Activated T-helper 2 cell treated with anti-CD3 and anti-CD28 coated beads, Interferon-gamma antibody, Interleukin-2, Interleukin-4, amounts not matched to agents 10 μg/mL and 5 μg/mL and 100 μg/mL, durations not matched to agents 14 hours and 24 hours and 36 hours (primary cell): Measurements from ENCODE around the gene RNF19B. TPM values are rescaled to one million over a fixed set of nuclear protein-coding genes. Genes with fewer than 3 reads are reported as not detected.

Experiments used
- DNase-seq: peaks from one replicate; pipeline ENCODE4 v3.0.0; 2021; ENCODE audit warnings: low spot score
- H3K27ac Mint-ChIP-seq: one replicate; pipeline ENCODE4 v1.8.0; 2021; ENCODE audit warnings: mixed read lengths
- H3K27me3 Mint-ChIP-seq: one replicate; pipeline ENCODE4 v1.8.0; 2021; ENCODE audit warnings: low read depth, mixed read lengths
- H3K36me3 Mint-ChIP-seq: one replicate; pipeline ENCODE4 v1.8.0; 2021; ENCODE audit warnings: low read depth, mixed read lengths
- H3K4me1 Mint-ChIP-seq: one replicate; pipeline ENCODE4 v1.8.0; 2021; ENCODE audit warnings: low read depth, mixed read lengths
- H3K4me3 Mint-ChIP-seq: one replicate; pipeline ENCODE4 v1.8.0; 2021; ENCODE audit warnings: low read depth, mild to moderate bottlenecking, moderate library complexity, mixed read lengths
- H3K9me3 Mint-ChIP-seq: one replicate; pipeline ENCODE4 v1.8.0; 2021; ENCODE audit warnings: mixed read lengths
- intact Hi-C: fragments of 100-400 bp; cut with micrococcal nuclease; formaldehyde crosslinking; loops from one replicate; pipeline ENCODE4 v1.15.1; 2023
- total RNA-seq: library from RNA; stranded (reverse); gene quantifications from 2 replicates; pipeline ENCODE4 v1.2.3, GENCODE V29; 2022

Gene RNF19B
- total RNA-seq, 1 donor from 2014 or later = 50.4 TPM

DNA sequence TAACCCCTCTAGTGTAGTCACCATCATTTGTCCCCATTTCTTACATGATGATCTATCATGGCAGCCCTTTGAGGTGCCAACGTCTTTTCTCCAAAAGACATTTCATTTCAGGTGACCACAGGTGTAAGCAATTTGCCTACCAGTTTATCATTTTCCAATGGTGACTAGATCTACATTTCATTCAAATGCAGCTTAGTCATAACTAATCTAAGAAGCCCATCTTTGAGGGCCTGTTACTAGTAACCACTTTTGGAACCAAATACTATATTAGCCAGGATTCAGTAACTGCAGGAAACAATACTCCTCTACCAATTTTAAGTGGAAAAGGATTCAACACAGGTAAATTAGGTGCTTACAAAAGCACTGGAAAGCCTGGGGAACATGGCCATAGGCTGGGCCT lies 32.8 kb downstream of the RNF19B start:
- Mint-ChIP-seq H3K9me3 (no peaks in the 10 kb centered on the region), H3K27ac (no peak overlapping the region), H3K4me1 (peaks cover 11% of the 10 kb centered on the region), H3K27me3 (peaks cover 7% of the 10 kb centered on the region), H3K4me3 (no peak overlapping the region), H3K36me3 (peaks cover 34% of the 10 kb centered on the region)
- intact Hi-C loops = loop anchor here (2.0 to 5.0 kb wide), 2 partner anchors 75 to 166 kb away; no protein-coding TSS in a partner anchor
- no peak for DNase-seq

DNA sequence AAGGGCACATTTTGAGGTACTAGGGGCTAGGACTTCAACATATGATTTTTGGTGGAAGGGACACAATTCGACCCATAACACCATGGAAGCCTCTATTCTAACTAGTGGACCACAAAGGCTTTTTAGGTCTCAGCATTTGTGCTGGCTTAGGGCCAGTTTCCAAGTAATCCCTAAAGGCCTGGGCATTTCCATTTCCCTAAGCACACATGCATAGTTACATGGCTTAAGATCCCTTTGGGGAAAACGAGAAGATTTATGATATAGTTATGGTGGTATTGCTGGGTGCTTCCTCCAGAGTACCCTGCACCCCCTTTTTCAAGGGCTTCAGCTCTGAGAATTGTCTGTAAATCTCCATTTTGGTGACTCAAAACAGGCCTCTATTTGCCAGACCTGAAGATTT lies 35.2 kb downstream of the RNF19B start:
- no peak for DNase-seq
- Mint-ChIP-seq H3K4me1 (peaks cover 16% of the 10 kb centered on the region), H3K27me3 (peaks cover 28% of the 10 kb centered on the region), H3K27ac (no peak overlapping the region), H3K9me3 (no peaks in the 10 kb centered on the region), H3K4me3 (no peak overlapping the region), H3K36me3 (peaks cover 13% of the 10 kb centered on the region)
- intact Hi-C loops = no loop called here

DNA sequence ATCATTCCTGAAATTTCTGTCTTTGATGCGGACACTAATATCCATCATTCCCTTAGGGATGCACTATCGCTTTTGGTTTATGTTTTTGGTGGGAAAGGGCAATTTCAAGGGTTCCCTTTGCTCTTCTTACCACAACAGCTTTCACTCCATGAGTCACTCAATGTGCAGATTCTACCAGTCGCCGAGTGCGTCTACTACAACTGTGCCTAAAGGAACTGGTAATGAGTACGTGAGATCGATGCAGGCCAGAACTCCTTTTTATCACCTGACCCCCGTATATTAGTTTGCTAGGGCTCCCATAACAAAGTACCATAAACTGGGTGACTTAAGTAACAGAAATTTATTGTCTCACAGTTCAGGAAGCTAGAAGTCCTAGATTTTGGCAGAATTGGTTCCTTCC lies 35.9 kb downstream of the RNF19B start:
- no peak overlapping the region for H3K4me3 Mint-ChIP-seq
- intact Hi-C loops = no loop called here
- peaks cover 9% of the 10 kb centered on the region for H3K36me3 Mint-ChIP-seq
- H3K27ac Mint-ChIP-seq = no peak overlapping the region
- peaks cover 34% of the 10 kb centered on the region for H3K27me3 Mint-ChIP-seq
- H3K4me1 Mint-ChIP-seq = peaks cover 12% of the 10 kb centered on the region
- no peak for DNase-seq
- no peaks in the 10 kb centered on the region for H3K9me3 Mint-ChIP-seq

DNA sequence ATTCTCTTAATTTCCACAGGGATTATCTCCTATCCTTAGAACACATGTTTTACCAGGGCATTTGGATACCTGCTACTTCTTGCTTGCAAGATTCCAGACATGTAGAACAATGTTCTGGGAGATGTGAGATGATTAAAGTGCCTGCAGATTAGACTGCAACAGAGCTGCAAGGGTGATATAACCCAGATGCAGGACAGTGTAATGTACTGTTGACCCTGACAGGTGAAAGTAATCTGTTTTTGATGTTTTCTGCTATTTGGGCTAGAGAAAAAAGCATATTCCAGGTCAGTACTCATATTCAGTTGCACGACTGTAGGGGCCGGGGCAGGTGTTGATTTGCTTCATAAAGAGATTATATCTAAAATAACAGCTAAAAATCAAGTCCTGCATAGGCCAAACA lies 36.3 kb downstream of the RNF19B start:
- Mint-ChIP-seq H3K36me3 (peaks cover 6% of the 10 kb centered on the region), H3K27ac (no peak overlapping the region), H3K27me3 (peaks cover 38% of the 10 kb centered on the region), H3K4me3 (no peak overlapping the region), H3K9me3 (no peaks in the 10 kb centered on the region), H3K4me1 (peaks cover 10% of the 10 kb centered on the region)
- intact Hi-C loops = no loop called here
- no peak for DNase-seq

DNA sequence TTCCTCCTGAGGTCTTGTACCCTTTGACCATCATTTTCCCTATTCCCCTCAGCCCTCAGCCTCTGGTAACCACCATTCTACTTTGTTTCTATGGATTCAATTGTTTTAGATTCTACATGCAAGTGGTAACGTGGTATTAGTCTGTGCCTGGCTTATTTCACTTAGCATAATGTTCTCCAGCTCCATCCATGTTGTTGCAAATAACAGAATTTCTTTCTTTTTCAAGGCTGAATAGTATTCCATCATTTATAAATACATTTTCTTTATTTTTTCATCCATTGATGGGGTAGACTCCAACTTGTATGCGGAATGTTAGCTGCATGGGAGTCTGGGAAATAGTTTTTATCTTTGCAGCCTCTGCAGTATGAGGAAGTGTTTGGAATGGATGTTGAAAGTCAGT lies 37.2 kb downstream of the RNF19B start:
- no peak for DNase-seq
- intact Hi-C loops = no loop called here
- H3K9me3 Mint-ChIP-seq = no peaks in the 10 kb centered on the region
- H3K36me3 Mint-ChIP-seq = peaks cover under 1% of the 10 kb centered on the region
- H3K27ac Mint-ChIP-seq = no peak overlapping the region
- peaks cover 10% of the 10 kb centered on the region for H3K4me1 Mint-ChIP-seq
- H3K27me3 Mint-ChIP-seq = peaks cover 45% of the 10 kb centered on the region
- H3K4me3 Mint-ChIP-seq = no peak overlapping the region

DNA sequence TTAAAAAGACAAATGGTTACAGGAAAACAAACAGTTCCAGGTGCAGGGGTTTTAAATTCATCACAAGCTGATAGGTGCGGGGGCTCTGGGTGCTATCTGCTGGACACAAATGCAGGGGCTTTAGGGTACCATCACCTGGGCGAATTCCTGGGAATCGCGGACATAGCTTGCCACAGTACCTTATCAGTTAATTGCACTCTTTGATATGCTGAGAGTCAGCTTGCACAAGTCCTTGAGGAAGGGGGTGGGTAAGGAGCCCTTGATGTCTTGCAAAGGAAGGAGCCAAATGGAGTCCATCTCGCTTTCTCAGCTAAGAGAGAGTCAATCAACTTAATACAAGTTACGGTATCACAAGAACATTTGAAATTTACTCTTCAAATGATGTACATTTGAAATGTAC lies 38.0 kb downstream of the RNF19B start:
- Mint-ChIP-seq H3K4me3 (no peak overlapping the region), H3K36me3 (no peaks in the 10 kb centered on the region), H3K27ac (no peak overlapping the region), H3K9me3 (no peaks in the 10 kb centered on the region), H3K4me1 (peaks cover 10% of the 10 kb centered on the region), H3K27me3 (peaks cover 45% of the 10 kb centered on the region)
- no peak for DNase-seq
- intact Hi-C loops = no loop called here

DNA sequence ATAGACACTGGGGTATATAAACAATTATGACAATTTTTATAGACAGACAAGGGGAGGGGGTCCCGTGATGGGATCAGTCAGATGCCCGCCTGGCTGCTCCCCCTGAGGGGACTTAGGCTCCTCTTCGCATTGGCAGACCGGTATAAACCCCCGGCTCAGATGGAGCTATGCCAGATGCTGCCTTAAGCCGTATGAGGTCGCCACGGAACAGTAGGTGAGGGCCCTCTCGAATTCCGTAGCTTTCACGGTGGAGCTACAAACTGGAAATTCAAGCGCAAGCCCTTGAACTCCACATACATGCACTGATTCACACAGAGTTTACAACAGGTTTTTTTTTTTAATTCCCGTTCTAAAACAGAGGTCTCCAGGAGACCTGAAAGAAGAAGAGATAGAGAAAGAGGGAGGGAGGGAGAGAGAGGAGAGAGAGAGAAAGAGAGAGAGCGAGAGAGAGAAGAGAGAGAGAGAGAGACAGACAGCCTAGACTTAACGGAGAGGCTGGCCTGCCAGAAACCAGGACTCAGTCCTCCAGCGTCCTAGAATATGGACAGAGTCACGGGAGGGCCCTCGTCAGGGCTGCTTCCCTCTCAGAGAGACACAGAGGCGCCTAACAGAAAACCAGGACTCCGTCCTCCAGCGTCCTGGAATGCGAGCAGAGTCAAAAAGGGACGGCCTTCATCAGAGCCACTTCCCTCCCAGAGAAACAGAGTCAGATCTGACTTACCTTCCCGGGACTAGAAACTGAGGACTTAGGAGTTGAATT lies 39.0 kb downstream of the RNF19B start:
- H3K4me3 Mint-ChIP-seq = peak overlapping the region; percentile 7
- H3K27me3 Mint-ChIP-seq = peaks cover 45% of the 10 kb centered on the region
- no peaks in the 10 kb centered on the region for H3K36me3 Mint-ChIP-seq
- DNase-seq = no peak
- peaks cover 10% of the 10 kb centered on the region for H3K4me1 Mint-ChIP-seq
- no peaks in the 10 kb centered on the region for H3K9me3 Mint-ChIP-seq
- intact Hi-C loops = no loop called here
- H3K27ac Mint-ChIP-seq = no peak overlapping the region

DNA sequence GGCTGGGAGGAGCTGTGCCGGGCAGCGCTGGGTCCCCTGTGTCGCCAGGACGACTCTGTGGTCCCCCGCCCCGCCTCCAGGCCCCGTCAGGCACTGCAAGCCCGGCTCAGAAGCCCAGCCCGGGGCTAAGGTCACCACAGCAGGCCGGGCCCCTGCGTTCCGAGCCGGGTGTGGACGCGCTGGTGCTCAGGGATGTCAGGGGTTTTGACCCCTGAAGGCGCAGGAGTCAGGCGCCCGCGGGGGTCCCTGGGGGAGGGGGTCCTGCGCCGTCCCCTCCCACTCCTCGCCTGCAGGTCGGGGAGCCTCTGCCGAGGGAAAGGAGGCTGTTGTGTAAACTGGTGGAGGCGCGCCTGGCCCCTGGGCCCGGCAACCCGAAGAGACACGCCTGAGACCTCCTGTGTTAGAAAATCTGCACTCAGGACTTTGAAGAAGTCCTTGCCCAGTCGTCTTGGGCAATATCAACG lies 39.7 kb downstream of the RNF19B start:
- DNase-seq = no peak
- Mint-ChIP-seq H3K36me3 (no peaks in the 10 kb centered on the region), H3K27ac (no peak overlapping the region), H3K4me3 (no peak overlapping the region), H3K4me1 (peaks cover 14% of the 10 kb centered on the region), H3K27me3 (peaks cover 45% of the 10 kb centered on the region), H3K9me3 (no peaks in the 10 kb centered on the region)
- intact Hi-C loops = no loop called here

DNA sequence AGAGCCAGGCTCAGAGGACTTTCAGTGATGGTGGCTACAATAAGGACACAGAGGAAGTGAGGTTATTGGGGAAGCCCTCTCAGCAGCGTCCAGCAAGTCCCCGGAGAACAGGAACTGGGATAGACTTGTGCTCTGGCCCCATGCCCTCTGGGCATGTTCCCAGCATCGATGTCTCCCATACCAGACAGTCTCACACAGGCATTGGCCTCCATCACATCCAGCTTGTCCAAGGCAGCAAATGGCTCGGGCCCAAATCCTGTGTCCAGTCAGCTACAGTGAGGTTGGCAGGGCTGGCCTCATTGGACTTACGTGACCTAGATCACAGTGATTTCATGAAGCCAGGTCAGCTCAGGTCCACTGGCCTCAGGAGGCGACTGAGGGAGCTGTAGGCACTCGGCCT lies 43.8 kb downstream of the RNF19B start:
- DNase-seq = no peak
- intact Hi-C loops = no loop called here
- peaks cover 24% of the 10 kb centered on the region for H3K4me1 Mint-ChIP-seq
- H3K36me3 Mint-ChIP-seq = no peaks in the 10 kb centered on the region
- no peaks in the 10 kb centered on the region for H3K9me3 Mint-ChIP-seq
- H3K27ac Mint-ChIP-seq = no peak overlapping the region
- peaks cover 41% of the 10 kb centered on the region for H3K27me3 Mint-ChIP-seq
- no peak overlapping the region for H3K4me3 Mint-ChIP-seq

DNA sequence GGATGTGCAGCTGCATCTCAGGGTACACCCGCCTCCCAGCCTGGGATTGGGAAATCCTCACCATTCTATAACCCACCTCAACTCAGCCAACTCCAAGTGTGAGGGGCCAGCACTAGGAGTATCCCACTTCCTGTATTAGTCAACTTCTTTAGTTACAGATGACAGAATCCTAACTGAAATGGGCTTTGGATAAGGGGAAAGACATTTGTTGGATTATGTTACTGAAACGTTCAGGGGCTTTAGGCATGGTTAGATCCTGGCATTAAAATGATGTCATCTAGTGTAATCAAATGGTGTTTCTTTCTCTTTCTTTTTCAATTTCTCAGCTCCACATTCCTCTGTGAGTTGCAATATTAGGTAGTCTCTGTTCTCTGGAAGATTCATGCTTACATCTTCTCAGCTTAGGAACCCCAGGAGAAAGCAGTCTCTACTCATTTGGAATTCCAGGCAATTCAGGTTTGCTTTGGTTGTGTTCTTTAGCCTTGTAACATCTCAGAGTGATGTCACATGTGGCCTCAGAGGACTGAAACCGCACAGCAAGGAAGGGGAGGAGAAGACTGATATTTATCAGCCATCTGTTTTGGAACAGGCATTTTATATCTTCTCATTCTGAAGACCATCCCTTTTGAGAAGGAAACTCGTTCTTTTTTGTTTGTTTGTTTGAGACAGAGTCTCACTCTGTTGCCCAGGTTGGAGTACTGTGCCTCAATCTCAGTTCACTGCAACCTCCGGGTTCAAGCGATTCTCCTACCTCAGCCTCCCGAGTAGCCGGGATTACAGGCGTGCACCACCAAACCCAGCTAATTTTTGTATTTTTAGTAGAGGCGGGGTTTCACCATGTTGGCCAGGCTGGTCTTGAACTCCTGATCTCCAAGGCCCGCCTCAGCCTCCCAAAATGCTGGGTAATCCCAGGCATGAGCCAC lies 44.5 kb downstream of the RNF19B start:
- DNase-seq = no peak
- H3K4me1 Mint-ChIP-seq = peaks cover 17% of the 10 kb centered on the region
- H3K27me3 Mint-ChIP-seq = peaks cover 34% of the 10 kb centered on the region
- H3K9me3 Mint-ChIP-seq = no peaks in the 10 kb centered on the region
- no peaks in the 10 kb centered on the region for H3K36me3 Mint-ChIP-seq
- no peak overlapping the region for H3K27ac Mint-ChIP-seq
- intact Hi-C loops = no loop called here
- no peak overlapping the region for H3K4me3 Mint-ChIP-seq

DNA sequence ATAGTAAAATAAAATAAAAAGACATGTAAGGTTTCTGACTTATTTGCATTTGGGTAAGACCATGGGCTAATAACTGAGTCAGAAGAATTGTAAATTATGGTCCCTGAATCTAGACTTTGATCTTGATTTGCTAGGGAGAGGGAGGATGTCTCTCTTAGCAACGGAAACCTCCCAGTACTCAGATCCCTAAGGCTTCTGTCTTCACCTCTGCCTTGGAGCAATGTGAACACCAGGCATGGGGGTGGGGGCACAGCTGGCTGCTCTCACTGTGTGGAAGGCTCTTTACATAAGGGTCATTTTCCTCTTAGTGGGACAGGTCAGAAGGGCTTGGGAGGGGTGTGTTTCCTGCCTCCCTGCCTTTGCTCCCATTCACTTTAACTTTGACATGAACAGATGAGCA lies 46.4 kb downstream of the RNF19B start:
- Mint-ChIP-seq H3K4me3 (no peak overlapping the region), H3K36me3 (no peaks in the 10 kb centered on the region), H3K27ac (no peak overlapping the region), H3K4me1 (peaks cover 14% of the 10 kb centered on the region), H3K9me3 (no peaks in the 10 kb centered on the region), H3K27me3 (peaks cover 22% of the 10 kb centered on the region)
- no peak for DNase-seq
- intact Hi-C loops = no loop called here

DNA sequence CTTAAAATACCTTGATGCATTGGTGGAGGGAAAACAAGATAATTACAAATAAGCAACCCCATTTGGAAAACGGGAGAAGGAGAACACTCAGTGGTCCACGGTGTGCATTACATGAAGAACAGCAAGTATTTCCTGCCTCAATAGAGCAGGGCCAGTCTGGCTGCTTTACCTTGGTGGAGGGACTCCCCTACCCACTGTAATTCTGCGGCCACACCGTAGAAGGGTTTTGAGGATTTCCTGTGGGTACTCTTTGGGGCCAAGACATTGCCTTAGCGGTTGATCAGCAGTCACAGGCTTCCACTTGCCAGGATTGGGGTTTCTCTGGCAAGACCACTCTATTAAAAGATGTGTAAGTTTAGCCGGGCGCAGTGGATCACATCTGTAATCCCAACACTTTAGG lies 47.1 kb downstream of the RNF19B start:
- Mint-ChIP-seq H3K36me3 (no peaks in the 10 kb centered on the region), H3K4me1 (peaks cover 14% of the 10 kb centered on the region), H3K27me3 (peaks cover 17% of the 10 kb centered on the region), H3K4me3 (no peak overlapping the region), H3K9me3 (no peaks in the 10 kb centered on the region), H3K27ac (no peak overlapping the region)
- intact Hi-C loops = no loop called here
- peak; percentile 18 for DNase-seq
